HG02763 (cell line): ENCODE data around the gene GPR35.

Experiments used
- ATAC-seq: cut with Tn5 transposase; IDR thresholded peaks from one replicate; pipeline ENCODE4 v1.9.1; 2021; ENCODE audit warnings: mild to moderate bottlenecking, moderate library complexity; ENCODE audit not compliant: unreplicated experiment

GPR35 gene

DNA sequence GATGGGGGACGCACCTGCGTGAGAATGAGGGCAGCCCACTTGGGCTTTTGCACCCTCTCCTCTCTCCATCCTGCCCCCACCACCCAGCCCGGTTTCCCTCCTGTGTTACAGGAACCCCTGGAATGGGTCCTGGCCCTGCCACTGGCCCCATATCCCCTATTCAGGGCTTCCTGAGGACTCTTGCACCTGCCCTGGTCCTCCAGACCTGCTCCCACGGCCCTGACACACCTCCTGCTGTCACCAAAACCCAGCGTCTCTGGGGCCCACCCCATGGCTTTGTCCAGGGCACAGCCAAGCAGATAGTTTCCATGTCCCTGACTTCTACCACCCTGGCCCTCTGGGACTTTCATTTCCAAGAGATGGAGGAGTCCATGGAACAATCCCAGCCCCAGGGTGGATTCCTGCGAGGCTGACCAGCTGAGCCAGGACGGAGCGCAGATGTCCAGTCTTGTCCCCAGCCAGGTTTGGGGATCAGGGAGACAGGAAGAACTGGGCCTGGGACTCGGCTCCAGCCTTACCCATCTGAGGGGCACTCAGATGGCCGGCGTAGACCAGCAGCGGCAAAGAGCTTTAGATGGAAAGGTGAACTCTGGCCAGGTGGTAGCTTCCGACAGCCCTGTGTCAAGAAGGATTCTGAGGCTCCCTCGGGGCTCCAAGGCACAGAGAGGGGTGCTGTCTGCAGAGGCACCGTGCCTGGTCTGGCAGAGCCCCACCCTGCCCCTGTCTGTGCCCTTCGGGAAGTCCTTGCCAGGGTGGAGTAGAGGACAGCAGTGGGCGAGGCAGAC lies 12.0 kb downstream of the GPR35 start:
- no peak for ATAC-seq

DNA sequence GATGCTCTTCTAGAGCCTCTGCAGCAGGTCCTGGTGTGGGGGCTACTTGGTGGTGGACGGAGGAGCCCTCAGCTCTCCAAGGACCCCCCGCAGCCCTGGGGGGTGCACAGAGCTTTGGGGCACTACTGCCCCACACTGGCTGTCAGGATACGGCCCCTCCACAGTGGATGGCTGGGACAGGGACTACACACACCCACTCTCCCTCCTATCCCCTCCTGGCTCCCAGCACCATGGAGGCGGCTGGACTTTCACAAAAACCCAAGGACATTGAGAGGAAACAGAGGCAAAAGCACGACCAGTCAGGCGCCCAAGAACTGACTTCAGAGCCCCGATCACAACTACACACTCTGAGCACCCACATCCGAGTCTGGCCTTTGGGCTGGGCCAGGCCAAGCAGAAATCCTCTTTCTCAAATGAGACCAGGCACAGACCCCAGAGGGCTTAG lies 12.6 kb downstream of the GPR35 start:
- no peak for ATAC-seq

GRCh38 chr2:240638512-240639160 lies 13.4 kb downstream of the GPR35 start:
- no peak for ATAC-seq

- ATAC-seq: no peak
Observed at GRCh38 chr2:240639566-240639965, 14.3 kb downstream of the GPR35 start.

DNA sequence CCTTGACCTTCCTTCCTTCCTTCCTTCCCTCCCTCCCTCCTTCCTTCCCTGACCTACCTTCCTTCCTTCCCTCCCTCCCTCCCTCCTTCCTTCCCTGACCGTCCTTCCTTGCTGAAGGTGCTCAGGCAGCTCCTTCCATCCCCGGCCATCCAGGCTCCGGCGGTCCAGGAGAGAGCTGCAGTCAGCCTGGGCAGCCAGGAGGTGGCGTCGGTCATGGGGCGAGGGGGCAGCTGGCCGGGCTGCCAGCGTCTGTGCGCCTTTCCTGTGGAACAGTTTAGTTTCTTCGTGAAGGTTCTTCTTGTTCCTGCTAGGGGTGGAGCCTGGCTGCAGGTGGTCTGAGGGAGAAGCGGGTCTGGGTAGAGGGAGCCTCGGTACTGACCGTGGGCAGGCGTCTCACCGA lies 15.7 kb downstream of the GPR35 start:
- no peak for ATAC-seq

DNA sequence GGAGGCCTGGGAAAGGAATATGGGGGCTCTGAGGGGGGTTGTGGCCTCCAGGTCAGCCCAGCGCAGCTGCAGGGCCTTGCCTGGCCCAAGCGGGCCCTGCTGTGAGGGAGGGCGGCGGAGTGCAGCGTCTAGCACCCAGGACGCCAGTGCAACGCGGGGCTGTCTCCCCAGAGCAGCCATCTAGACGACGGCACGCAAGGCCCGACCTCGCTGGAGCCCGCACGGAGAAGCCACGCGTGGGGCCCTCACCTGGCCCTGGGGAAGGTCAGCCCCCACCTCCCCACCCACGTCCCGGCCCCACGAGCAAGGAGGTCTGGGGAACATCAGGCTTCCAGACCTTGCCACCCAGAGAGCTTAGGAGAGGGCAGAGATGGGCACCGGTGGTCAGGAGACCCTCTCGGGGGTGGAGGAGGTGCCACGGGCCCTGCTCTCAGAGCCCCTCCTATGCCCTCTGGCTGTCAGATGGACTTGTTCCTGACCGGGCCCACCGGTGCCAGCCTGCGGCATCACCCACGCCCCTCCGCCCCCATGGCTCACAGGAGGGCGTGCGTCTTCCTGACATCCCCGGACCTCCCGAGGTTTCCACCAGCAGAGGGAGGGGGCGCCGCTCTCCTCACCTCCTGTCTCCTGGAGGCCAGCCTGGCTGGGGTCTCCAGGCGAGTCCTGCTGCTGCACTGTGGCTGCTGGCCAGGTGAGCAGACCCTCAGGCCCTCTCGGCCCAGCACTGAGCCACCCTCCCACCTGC lies 17.0 kb downstream of the GPR35 start:
- no peak for ATAC-seq

- no peak for ATAC-seq
Observed at GRCh38 chr2:240642806-240643092, 17.5 kb downstream of the GPR35 start.

DNA sequence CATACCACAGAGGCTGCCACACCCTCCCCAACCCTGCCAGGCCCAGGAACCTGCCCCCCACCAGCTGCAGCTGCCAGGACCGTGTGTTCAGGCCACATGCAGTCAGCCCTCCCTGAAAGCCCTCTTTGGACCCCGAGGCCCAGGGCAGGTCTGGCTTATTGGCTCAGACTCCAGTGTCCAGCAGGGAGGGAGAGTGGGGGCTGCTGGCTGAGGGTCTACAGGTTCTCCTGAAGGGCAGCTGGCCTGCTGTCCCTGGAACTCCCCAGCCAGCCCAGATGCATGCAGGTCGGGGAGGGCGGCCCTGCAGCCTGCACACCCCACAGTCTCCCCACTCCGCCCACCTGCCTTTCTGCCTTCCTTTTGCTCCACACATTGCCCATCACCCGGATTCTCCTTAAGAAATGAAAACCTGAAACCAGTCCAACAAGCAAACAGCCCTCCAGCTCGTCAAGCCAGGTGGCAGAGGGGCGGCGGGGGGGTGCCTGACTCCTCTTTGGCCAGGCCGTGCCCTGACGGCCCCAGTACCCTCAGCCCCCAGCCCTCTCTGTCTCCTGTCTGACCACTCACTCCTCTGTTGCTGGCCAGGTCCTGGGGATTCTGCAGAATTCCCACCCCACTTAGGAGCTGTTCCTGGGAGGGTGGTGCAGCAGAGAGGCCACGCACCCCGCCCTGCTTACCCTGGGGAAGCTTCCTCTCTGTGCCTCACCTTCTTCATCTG lies 18.0 kb downstream of the GPR35 start:
- no peak for ATAC-seq

DNA sequence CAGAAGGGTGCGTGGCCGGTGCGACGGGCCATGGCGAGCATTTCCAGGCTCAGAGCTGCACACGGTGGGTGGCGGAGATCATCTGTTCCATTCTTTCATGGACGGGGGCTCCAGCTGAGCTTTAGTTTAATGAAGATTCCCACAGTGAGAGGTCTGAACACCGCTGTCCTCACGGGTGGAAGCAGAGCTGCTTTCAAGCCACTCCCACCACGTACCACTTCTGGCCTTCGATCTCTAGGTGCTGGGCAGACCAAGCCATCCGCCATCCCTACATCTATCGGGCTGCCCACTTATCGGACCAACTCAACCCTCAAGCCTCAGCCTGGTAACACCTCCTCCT lies 18.5 kb downstream of the GPR35 start:
- no peak for ATAC-seq

- no peak for ATAC-seq
Observed at GRCh38 chr2:240644171-240644651, 18.9 kb downstream of the GPR35 start.

DNA sequence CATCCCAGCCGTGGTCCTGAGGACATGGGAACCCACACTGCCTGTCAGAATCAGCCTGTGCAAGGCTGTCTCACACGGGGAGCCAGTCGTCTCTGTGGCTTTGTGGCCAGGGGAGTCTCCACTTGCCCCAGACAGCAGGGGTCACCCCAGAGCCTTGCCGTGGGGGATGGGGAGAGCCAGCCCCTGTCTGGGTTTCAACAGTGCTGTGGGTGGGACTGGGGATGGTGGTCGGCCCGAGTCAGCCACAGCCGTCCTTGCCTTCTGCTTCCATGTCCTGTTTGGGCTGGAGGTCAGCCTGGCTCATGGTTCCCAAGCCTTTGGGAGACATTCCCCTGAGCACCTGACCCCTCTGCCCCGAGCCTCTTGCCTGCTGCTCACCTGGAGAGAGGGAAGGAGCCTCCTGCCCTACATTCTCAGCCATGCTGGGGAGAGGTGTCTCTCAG lies 19.6 kb downstream of the GPR35 start:
- no peak for ATAC-seq

GRCh38 chr2:240645346-240645745 lies 20.1 kb downstream of the GPR35 start:
- no peak for ATAC-seq

DNA sequence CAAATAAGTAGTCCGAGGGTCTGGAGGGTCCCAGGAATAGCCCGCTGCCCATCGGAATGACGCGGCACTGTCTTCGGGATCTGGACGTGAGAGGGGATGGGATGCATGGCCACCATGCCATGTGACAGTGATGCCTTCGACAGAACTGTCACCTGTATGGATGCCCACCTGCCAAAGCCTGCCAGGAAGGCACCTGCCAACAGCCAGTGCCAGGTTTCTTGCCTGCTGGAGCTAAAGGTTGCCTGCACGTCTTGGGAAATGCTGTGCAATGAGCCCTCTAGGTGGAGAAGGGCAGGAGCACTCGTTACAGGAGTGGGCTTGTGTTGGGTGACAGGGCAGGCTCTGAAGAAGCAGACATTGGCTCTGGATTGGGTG lies 20.5 kb downstream of the GPR35 start:
- ATAC-seq: no peak

DNA sequence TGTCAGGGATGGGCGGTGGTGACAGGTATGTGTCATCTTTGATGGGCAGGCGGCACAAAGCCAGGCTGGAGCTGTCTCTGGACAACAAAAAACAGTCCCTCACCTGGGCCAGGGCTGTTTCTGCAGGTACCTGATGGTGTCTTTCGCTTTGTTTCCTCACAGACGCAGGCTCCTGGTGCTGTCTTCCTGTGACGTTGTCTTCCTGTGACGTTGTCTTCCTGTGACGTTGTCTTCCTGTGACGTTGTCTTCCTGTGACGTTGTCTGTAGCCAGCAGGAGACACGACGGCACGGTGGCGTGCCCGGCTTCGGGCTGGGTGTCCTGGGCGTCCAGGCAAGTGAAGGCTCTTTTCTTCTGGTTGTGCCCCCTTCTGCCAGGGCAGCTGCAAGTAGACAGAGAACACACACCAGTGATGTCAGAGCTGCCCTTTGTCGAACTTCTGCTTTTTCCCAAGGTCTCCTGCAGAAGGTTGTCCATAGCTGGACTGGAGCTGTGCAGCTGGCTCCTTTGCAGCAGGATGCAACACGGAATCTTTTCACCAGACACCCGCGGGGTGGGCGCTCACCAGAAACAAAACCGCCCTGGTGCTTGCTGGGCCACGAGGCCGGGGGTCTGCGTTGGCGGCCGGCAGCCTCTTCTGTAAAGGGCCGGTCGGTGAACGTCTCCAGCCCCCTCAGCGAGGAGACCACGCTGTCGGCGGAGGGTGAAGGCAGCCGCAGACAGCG lies 21.1 kb downstream of the GPR35 start:
- ATAC-seq: no peak

DNA sequence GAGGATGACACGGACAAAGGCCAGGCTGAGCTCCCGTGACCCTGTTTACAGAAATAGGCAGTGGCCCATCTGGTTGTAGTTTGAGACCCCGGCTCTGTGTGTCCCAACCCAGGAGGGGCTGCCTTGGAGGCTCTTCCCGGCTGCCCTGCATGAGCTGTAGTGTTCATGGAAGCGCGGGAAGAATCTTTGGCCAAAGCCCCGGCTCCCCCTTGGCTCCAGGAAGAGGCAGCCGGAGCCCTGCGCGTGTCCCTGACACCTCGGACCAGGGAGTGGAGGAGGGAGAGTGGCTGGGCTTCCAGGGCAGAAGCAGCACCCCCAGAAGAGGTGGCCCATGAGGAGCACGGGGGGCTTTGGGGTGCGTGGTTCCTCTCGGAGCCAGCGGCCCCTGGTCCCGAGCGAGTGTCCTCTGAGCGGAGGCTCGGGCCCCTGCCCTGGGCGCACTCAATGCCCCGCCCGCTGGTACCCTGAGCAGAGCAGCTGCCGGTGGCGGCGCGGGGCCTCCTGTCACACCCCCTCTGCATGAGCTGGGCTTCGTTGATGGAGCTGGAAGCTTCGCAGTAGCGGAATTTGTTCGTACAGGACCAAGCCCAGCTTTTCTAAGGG lies 21.7 kb downstream of the GPR35 start:
- ATAC-seq: no peak

GRCh38 chr2:240647503-240648154 lies 22.3 kb downstream of the GPR35 start:
- ATAC-seq: no peak

- no peak for ATAC-seq
Observed at GRCh38 chr2:240648155-240648649, 22.9 kb downstream of the GPR35 start.

- ATAC-seq: no peak
Observed at GRCh38 chr2:240648650-240649275, 23.5 kb downstream of the GPR35 start.

GRCh38 chr2:240649331-240649730 lies 24.1 kb downstream of the GPR35 start:
- ATAC-seq: no peak
